Esophagus squamous epithelium (tissue), 4 donors: ENCODE data around the gene PSMD12.

Experiments used
- CTCF ChIP-seq, 6 experiments: fragments of 450-650 bp in 4 of 6; fragments of 200-600 bp in 2 of 6; sonication (generic) in 2 of 6; IDR thresholded peaks; one replicate each; pipeline ENCODE4 v1.5.1; 2016 to 2019; ENCODE audit warnings: antibody characterized with exemption in 6 of 6, mild to moderate bottlenecking in 4 of 6, moderate library complexity in 4 of 6
- POLR2A ChIP-seq, 4 donors: fragments of 450-650 bp; IDR thresholded peaks; one replicate each; pipeline ENCODE4 v1.6.1; 2017; ENCODE audit warnings: antibody characterized with exemption in 4 of 4, mild to moderate bottlenecking in 4 of 4, moderate library complexity in 3 of 4

- no peak for TF ChIP-seq CTCF (IDR thresholded peaks at IDR 0.05)
- TF ChIP-seq POLR2A (IDR thresholded peaks at IDR 0.05): no peak
These were observed 45.7 kb upstream of the PSMD12 start for GRCh38 chr17:67412032-67412431.
